ENCODE measurements around the gene ZBTB25.

- TF ChIP-seq GATA2 (IDR thresholded peaks at IDR 0.05; ENCODE audit: low read depth, low read length) (no peak), GATA3 (IDR thresholded peaks at IDR 0.05; ENCODE audit: low read depth, low read length) (no peak)
Observed at GRCh38 chr14:64476438-64476837, 27.2 kb downstream of the ZBTB25 start.
